HUES64 (cell line): ENCODE measurements around the gene IL17A. TPM values are rescaled to one million over a fixed set of nuclear protein-coding genes. Genes with fewer than 3 reads are reported as not detected.

Source experiments
- H3K27ac ChIP-seq: 2 replicates; pipeline ENCODE4 v1.7.0; 2013; ENCODE audit warnings: low read depth, low read length, inconsistent platforms
- H3K27me3 ChIP-seq: 2 replicates; pipeline ENCODE4 v1.6.1; 2013; ENCODE audit warnings: mild to moderate bottlenecking, low read length; ENCODE audit not compliant: insufficient read depth
- H3K36me3 ChIP-seq: 2 replicates; pipeline ENCODE4 v1.6.1; 2013; ENCODE audit warnings: mild to moderate bottlenecking, low read length; ENCODE audit not compliant: insufficient read depth
- H3K4me1 ChIP-seq: 2 replicates; pipeline ENCODE4 v1.6.1; 2013; ENCODE audit warnings: mild to moderate bottlenecking, low read length, moderate library complexity; ENCODE audit not compliant: insufficient read depth
- H3K4me3 ChIP-seq: 2 replicates; pipeline ENCODE4 v1.5.1; 2013; ENCODE audit warnings: mild to moderate bottlenecking, low read length, moderate library complexity
- H3K9ac ChIP-seq: 2 replicates; pipeline ENCODE4 v1.6.1; 2013; ENCODE audit warnings: mild to moderate bottlenecking, low read depth, low read length
- H3K9me3 ChIP-seq: 2 replicates; pipeline ENCODE4 v1.6.1; 2013; ENCODE audit warnings: low read depth, low read length; ENCODE audit not compliant: insufficient read depth
- WGBS: fragments of 150-250, 120-280 bp; methylation state at CpG from one replicate; pipeline ENCODE4 v1.1.7; 2013; ENCODE audit warnings: missing lambda C conversion rate; 5-methylcytosine and 5-hydroxymethylcytosine counted together
- polyA plus RNA-seq, 2 experiments: library from polyadenylated mRNA; stranded (reverse); fragments of 50-300 nt; gene quantifications; one replicate each; pipeline ENCODE4 v1.2.3, GENCODE V29; 2013

IL17A gene
- not detected for polyA plus RNA-seq (2013, experiment 1 of 2)
- polyA plus RNA-seq (2013, experiment 2 of 2), result not detected

- WGBS, result 94% methylated on average over 7 of the region's 7 CpGs
- no peak within 1 kb of the TSS for H3K4me3 ChIP-seq
- H3K9ac ChIP-seq, result no peak within 1 kb of the TSS
- no peaks in the 10 kb centered on the region for H3K9me3 ChIP-seq
- no peak within 1 kb of the TSS for H3K27ac ChIP-seq
- H3K36me3 ChIP-seq, result no peaks in the 10 kb centered on the region
- no peaks in the 10 kb centered on the region for H3K27me3 ChIP-seq
- peaks cover 4% of the 10 kb centered on the region; the same call in 1 of the 2 replicates for H3K4me1 ChIP-seq
Measured at GRCh38 chr6:52186075-52186474, at the start of gene IL17A. TSS of gene IL17A (plus strand) at chr6:52186375. CDS start at chr6:52186432, 57 bp downstream.

DNA sequence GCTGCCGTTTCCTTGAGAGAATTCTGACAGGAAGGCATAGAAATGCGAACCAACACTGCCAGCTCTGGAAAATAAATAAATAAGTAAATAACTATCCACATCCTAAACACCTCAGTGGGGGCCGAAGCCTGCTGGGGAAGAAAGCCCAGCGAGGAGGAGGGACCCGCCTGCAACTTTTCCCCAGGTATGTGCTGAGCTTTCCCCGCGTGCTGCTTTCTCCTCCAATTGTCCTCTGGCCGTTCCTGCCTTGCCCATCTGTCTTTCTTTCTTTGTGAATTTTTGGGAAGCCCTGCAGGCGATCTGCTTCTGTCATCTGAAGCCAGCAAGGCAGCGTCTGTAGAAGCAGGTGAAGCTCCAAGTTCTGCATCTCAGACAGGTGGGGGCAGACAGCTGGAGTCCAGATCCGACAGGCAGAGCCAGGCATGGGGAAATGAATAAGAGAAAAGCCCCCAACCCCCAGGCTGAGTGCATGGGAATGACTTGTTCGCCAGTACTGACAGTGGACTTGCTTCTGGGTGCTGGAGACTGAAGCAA lies 49.2 kb upstream of the IL17A start:
- 37% methylated on average over 11 of the region's 12 CpGs for WGBS
- no peak overlapping the region for H3K27ac ChIP-seq
- H3K27me3 ChIP-seq, result no peaks in the 10 kb centered on the region; the same call in 1 of the 2 replicates

GRCh38 chr6:52138284-52138683 lies 47.9 kb upstream of the IL17A start:
- H3K9ac ChIP-seq, result no peak overlapping the region
- WGBS, result 96% methylated on average over 4 of the region's 4 CpGs
- H3K27ac ChIP-seq, result no peak overlapping the region
- no peaks in the 10 kb centered on the region; the same call in 1 of the 2 replicates for H3K27me3 ChIP-seq
- no peaks in the 10 kb centered on the region for H3K36me3 ChIP-seq
- peaks cover 11% of the 10 kb centered on the region for H3K4me1 ChIP-seq
- H3K4me3 ChIP-seq, result no peak overlapping the region
- no peaks in the 10 kb centered on the region for H3K9me3 ChIP-seq

More for the DNA sequence above, 49.2 kb upstream of the IL17A start:
- H3K36me3 ChIP-seq, result no peaks in the 10 kb centered on the region
- peaks cover 11% of the 10 kb centered on the region for H3K4me1 ChIP-seq
- 0 out of 2 replicates have a peak overlapping the region, but pooled peaks have one; percentile 9 for H3K4me3 ChIP-seq
- no peaks in the 10 kb centered on the region for H3K9me3 ChIP-seq
- no peak overlapping the region for H3K9ac ChIP-seq

GRCh38 chr6:52139985-52140680 lies 46.0 kb upstream of the IL17A start:
- no peak overlapping the region for H3K4me3 ChIP-seq
- H3K27me3 ChIP-seq, result no peaks in the 10 kb centered on the region; the same call in none of the 2 replicates
- H3K9ac ChIP-seq, result no peak overlapping the region
- peaks cover 11% of the 10 kb centered on the region for H3K4me1 ChIP-seq
- no peaks in the 10 kb centered on the region for H3K9me3 ChIP-seq
- no peaks in the 10 kb centered on the region for H3K36me3 ChIP-seq
- H3K27ac ChIP-seq, result no peak overlapping the region
- 85% methylated on average over 3 of the region's 3 CpGs for WGBS

GRCh38 chr6:52141596-52141995 lies 44.6 kb upstream of the IL17A start:
- H3K27me3 ChIP-seq, result no peaks in the 10 kb centered on the region; the same call in none of the 2 replicates
- H3K4me3 ChIP-seq, result no peak overlapping the region
- H3K4me1 ChIP-seq, result peaks cover 10% of the 10 kb centered on the region
- H3K27ac ChIP-seq, result no peak overlapping the region
- H3K9ac ChIP-seq, result no peak overlapping the region
- no peaks in the 10 kb centered on the region for H3K9me3 ChIP-seq
- H3K36me3 ChIP-seq, result no peaks in the 10 kb centered on the region
- WGBS, result 94% methylated on average over 1 of the region's 1 CpG

DNA sequence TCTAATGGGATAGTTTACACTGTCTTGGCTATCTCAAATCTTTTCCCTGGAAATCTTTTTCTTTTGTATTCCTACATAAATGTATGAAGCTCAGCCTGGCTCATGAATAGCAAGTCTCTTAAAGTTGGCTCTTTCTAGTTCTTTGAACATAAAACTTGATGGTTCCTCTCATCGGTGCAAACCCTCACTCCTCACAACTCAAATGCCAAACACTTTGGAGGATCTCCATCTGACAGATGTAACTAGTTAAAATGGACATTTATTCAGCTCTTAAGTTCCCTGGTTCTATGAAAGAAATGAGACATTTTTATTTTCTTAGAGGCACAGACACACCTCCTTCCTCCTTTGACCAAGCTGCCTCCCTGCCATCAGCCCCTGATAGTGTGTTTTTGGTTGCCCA lies 43.6 kb upstream of the IL17A start:
- Histone ChIP-seq H3K9ac (no peak overlapping the region), H3K4me1 (0 out of 2 replicates have a peak, but pooled peaks cover under 1% of the 10 kb centered on the region), H3K9me3 (no peaks in the 10 kb centered on the region), H3K36me3 (no peaks in the 10 kb centered on the region), H3K27ac (no peak overlapping the region), H3K27me3 (no peaks in the 10 kb centered on the region; the same call in none of the 2 replicates), H3K4me3 (no peak overlapping the region)
- WGBS, result 90% methylated on average over 1 of the region's 1 CpG

DNA sequence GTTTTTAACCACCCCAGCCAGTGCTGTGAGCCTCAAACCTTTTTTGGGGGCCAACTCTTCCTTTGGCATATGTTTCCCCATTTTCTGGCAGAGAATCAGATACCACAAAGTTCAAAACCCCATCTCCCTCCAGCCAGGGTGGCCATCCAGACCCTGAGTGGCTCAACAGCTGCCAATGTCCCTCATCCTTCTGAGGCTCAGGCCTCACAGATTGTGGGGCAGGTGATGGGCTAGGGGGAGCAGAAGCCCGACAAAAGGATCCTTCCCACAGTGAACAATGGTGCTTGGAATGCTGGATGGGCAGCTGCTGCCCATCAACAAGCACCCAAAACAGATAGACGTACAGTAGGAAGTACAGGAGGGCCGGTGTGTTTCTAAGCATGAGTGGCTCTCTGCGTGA lies 42.6 kb upstream of the IL17A start:
- H3K4me3 ChIP-seq, result no peak overlapping the region
- H3K27me3 ChIP-seq, result no peaks in the 10 kb centered on the region; the same call in none of the 2 replicates
- no peaks in the 10 kb centered on the region for H3K4me1 ChIP-seq
- no peaks in the 10 kb centered on the region for H3K36me3 ChIP-seq
- H3K27ac ChIP-seq, result no peak overlapping the region
- H3K9me3 ChIP-seq, result no peaks in the 10 kb centered on the region
- H3K9ac ChIP-seq, result no peak overlapping the region
- WGBS, result 94% methylated on average over 4 of the region's 4 CpGs

GRCh38 chr6:52144196-52145076 lies 41.7 kb upstream of the IL17A start:
- H3K9me3 ChIP-seq, result no peaks in the 10 kb centered on the region
- 92% methylated on average over 14 of the region's 14 CpGs for WGBS
- H3K4me1 ChIP-seq, result no peaks in the 10 kb centered on the region
- no peaks in the 10 kb centered on the region for H3K36me3 ChIP-seq
- no peak overlapping the region for H3K27ac ChIP-seq
- no peaks in the 10 kb centered on the region; the same call in none of the 2 replicates for H3K27me3 ChIP-seq
- no peak overlapping the region for H3K4me3 ChIP-seq
- no peak overlapping the region for H3K9ac ChIP-seq

- Histone ChIP-seq H3K27ac (no peak overlapping the region), H3K9ac (no peak overlapping the region)
Measured at GRCh38 chr6:52146851-52147445, 39.2 kb upstream of the IL17A start.

GRCh38 chr6:52149076-52149475 lies 37.1 kb upstream of the IL17A start:
- Histone ChIP-seq H3K4me3 (no peak overlapping the region), H3K9me3 (no peaks in the 10 kb centered on the region), H3K36me3 (no peaks in the 10 kb centered on the region), H3K9ac (no peak overlapping the region), H3K27ac (no peak overlapping the region), H3K4me1 (peaks cover 10% of the 10 kb centered on the region), H3K27me3 (no peaks in the 10 kb centered on the region; the same call in 1 of the 2 replicates)

More at GRCh38 chr6:52146851-52147445, 39.2 kb upstream of the IL17A start:
- no peaks in the 10 kb centered on the region for H3K36me3 ChIP-seq
- no peaks in the 10 kb centered on the region for H3K4me1 ChIP-seq
- H3K9me3 ChIP-seq, result no peaks in the 10 kb centered on the region
- WGBS, result 86% methylated on average over 3 of the region's 3 CpGs
- no peaks in the 10 kb centered on the region; the same call in 1 of the 2 replicates for H3K27me3 ChIP-seq
- no peak overlapping the region for H3K4me3 ChIP-seq
